GM12878 (cell line): ENCODE measurements around the gene TSPO. TPM values are rescaled to one million over a fixed set of nuclear protein-coding genes. Genes with fewer than 3 reads are reported as not detected.

ENCODE experiments used
- ATAC-seq: fragments of 200-7000 bp; cut with Tn5 transposase; 3 replicates; pipeline ENCODE4 v1.9.1; 2020; ENCODE audit warnings: mild to moderate bottlenecking, moderate library complexity
- BruUV-seq: library from RNA; stranded (reverse); fragments of 400-500 nt; replicated peaks from 2 replicates; lab custom pipeline; 2021; lab: Mats Ljungman, UMichigan
- CTCF ChIA-PET: fragments of 300-600 bp; sonication (Branson Sonifier 250); formaldehyde crosslinking; extraction: SDS; loops from one replicate; lab custom pipeline; 2021; ENCODE audit warnings: inconsistent platforms; lab: Yijun Ruan, JAX
- POLR2A ChIA-PET: fragments of 350-600 bp; formaldehyde crosslinking; extraction: SDS; loops from one replicate; lab custom pipeline; 2021; ENCODE audit warnings: inconsistent platforms; lab: Charles Lee
- RAD21 ChIA-PET: fragments of 300-600 bp; sonication (Branson Sonifier 250); formaldehyde crosslinking; loops from one replicate; lab custom pipeline; 2023; ENCODE audit warnings: antibody characterized with exemption; ENCODE audit not compliant: unreplicated experiment; lab: Charles Lee
- SMC1A ChIA-PET: fragments of 300-600 bp; sonication (Branson Sonifier 250); formaldehyde crosslinking; loops from one replicate; lab custom pipeline; 2023; ENCODE audit not compliant: unreplicated experiment, uncharacterized antibody; lab: Charles Lee
- DNase-seq: peaks from one replicate; pipeline ENCODE4 v3.0.0-alpha.2; 2011; ENCODE audit warnings: low read depth, low spot score
- FAIRE-seq: peaks from 3 replicates; lab custom pipeline; 2011; peaks lifted over from hg19 to GRCh38; lab: Jason Lieb, UNC
- H2AFZ ChIP-seq: 2 replicates; pipeline ENCODE4 v1.6.0; 2011; ENCODE audit warnings: low read depth, low read length, control low read depth; ENCODE audit not compliant: control insufficient read depth
- H3K27ac ChIP-seq: 2 replicates; pipeline ENCODE4 v1.5.1; 2011; ENCODE audit warnings: control low read depth; ENCODE audit not compliant: control insufficient read depth, insufficient read depth
- H3K27me3 ChIP-seq, 2 experiments: replicated peaks in 1 of 2; 2 replicates each; pipeline versions ENCODE4 v1.6.0 to v1.6.1; 2011; ENCODE audit warnings: low read length in 1 of 2; ENCODE audit not compliant: control insufficient read depth in 2 of 2, insufficient read depth in 2 of 2
- H3K36me3 ChIP-seq, 2 experiments: 2 replicates each; pipeline ENCODE4 v1.5.1; 2011; ENCODE audit warnings: low read length in 1 of 2; ENCODE audit not compliant: control insufficient read depth in 2 of 2, insufficient read depth in 2 of 2
- H3K4me1 ChIP-seq: 2 replicates; pipeline ENCODE4 v1.6.1; 2011; ENCODE audit warnings: mild to moderate bottlenecking, low read length, moderate library complexity, mixed read lengths; ENCODE audit not compliant: control insufficient read depth, insufficient read depth
- H3K4me2 ChIP-seq: 2 replicates; pipeline ENCODE4 v1.6.0; 2011; ENCODE audit warnings: control low read depth; ENCODE audit not compliant: control insufficient read depth, insufficient read depth
- H3K4me3 ChIP-seq: fragments of 200-600 bp; sonication (generic); 2 replicates; pipeline ENCODE4 v1.5.1; 2016
- H3K79me2 ChIP-seq: 2 replicates; pipeline ENCODE4 v1.6.0; 2011; ENCODE audit warnings: low read length; ENCODE audit not compliant: control insufficient read depth, insufficient read depth
- H3K9ac ChIP-seq: 2 replicates; pipeline ENCODE4 v1.8.0; 2011; ENCODE audit warnings: low read length, control low read depth, mixed read lengths; ENCODE audit not compliant: control insufficient read depth, insufficient read depth
- H3K9me3 ChIP-seq: replicated peaks from 3 replicates; pipeline ENCODE4 v1.5.1; 2011; ENCODE audit warnings: mild to moderate bottlenecking, low read length; ENCODE audit not compliant: control insufficient read depth, insufficient read depth
- H4K20me1 ChIP-seq: 2 replicates; pipeline ENCODE4 v1.6.0; 2011; ENCODE audit not compliant: control insufficient read depth, insufficient read depth
- BHLHE40 ChIP-seq, 2 experiments: fragments of 450-650 bp in 1 of 2; IDR thresholded peaks; 2 replicates each; pipeline ENCODE4 v1.6.1; 2011 to 2017; ENCODE audit warnings: low read depth in 2 of 2, borderline replicate concordance in 1 of 2, improper control_type of control experiment in 1 of 2, low read length in 1 of 2, mild to moderate bottlenecking in 1 of 2
- CHD1 ChIP-seq: IDR thresholded peaks from 2 replicates; pipeline ENCODE4 v1.6.1; 2012; ENCODE audit warnings: low read depth, low read length, improper control_type of control experiment
- E2F8 ChIP-seq: fragments of 450-650 bp; IDR thresholded peaks from 2 replicates; pipeline ENCODE4 v1.6.1; 2018; ENCODE audit warnings: mild to moderate bottlenecking, low read depth, moderate library complexity; ENCODE audit not compliant: partially characterized antibody
- JUND ChIP-seq: IDR thresholded peaks from 2 replicates; pipeline ENCODE4 v1.6.1; 2012; ENCODE audit warnings: low read depth, mild to moderate bottlenecking, low read length, improper control_type of control experiment, moderate library complexity
- SIN3A ChIP-seq: IDR thresholded peaks from 2 replicates; pipeline ENCODE4 v1.6.1; 2012; ENCODE audit warnings: low read depth, low read length, improper control_type of control experiment
- SMARCA5 ChIP-seq: fragments of 450-650 bp; IDR thresholded peaks from 2 replicates; pipeline ENCODE4 v1.6.1; 2017; ENCODE audit warnings: mild to moderate bottlenecking
- TARDBP ChIP-seq: IDR thresholded peaks from 2 replicates; pipeline ENCODE4 v1.6.1; 2016; ENCODE audit warnings: borderline replicate concordance
- YBX1 ChIP-seq: fragments of 450-650 bp; IDR thresholded peaks from 2 replicates; pipeline ENCODE4 v1.6.1; 2016; ENCODE audit warnings: antibody characterized with exemption
- ZNF24 ChIP-seq: fragments of 450-650 bp; IDR thresholded peaks from 2 replicates; pipeline ENCODE4 v1.6.1; 2017; ENCODE audit warnings: antibody characterized with exemption, mild to moderate bottlenecking
- WGBS: methylation state at CpG from one replicate; pipeline ENCODE4 v1.1.6; 2016; ENCODE audit warnings: low lambda C conversion rate; ENCODE audit not compliant: insufficient replicate concordance, insufficient coverage; ENCODE audit errors: missing lambda C conversion rate; 5-methylcytosine and 5-hydroxymethylcytosine counted together
- in situ Hi-C: fragments of 300-500 bp; cut with MboI; formaldehyde crosslinking; loops from 9 replicates; pipeline ENCODE4 v1.14.3; 2018; ENCODE audit warnings: mixed read lengths
- intact Hi-C: fragments of 100-400 bp; cut with micrococcal nuclease; formaldehyde crosslinking; loops from one replicate; pipeline ENCODE4 v1.14.2; 2022; ENCODE audit not compliant: unreplicated experiment
- polyA plus RNA-seq, 11 experiments: library from polyadenylated mRNA; depleted of rRNA in 4 of 11; unstranded in 6 of 11; stranded (reverse) in 5 of 11; fragments of >200 nt; fragmentation: Nextera tagmentation in 4 of 11; fragmentation: Illumina TruSeq in 1 of 11; extraction: Ambion mirVana in 4 of 11; extraction: Trizol in 1 of 11; gene quantifications; 1 replicate in 1 of 11; 2 replicates in 10 of 11; pipeline versions ENCODE4 v1.2.1 to v1.2.3, GENCODE V29; 2011 to 2016; ENCODE audit warnings: inconsistent platforms in 2 of 11, missing spikeins in 2 of 11, low read depth in 1 of 11
- total RNA-seq, 4 experiments: library from RNA; depleted of rRNA in 3 of 4; stranded (reverse); fragments of >200 nt in 3 of 4; fragmentation: Illumina TruSeq in 1 of 4; extraction: Trizol in 1 of 4; gene quantifications; 2 replicates each; pipeline versions ENCODE4 v1.2.1 to v1.2.3, GENCODE V29; 2013 to 2021

The TSPO gene
- total and polyA plus RNA-seq, 10 of the 15 experiments (the other 5 are each of a cell fraction or from before 2014, with no cell fraction given) = 1.4 to 50.5 (median 18.8) TPM

GRCh38 chr22:43202756-43203410 is 51.5 kb downstream of the TSPO start (continued):
- TF ChIP-seq BHLHE40 (IDR thresholded peaks at IDR 0.05; ENCODE audit: borderline replicate concordance in 1 of 2, low read depth in 2 of 2, low read length in 1 of 2) = no peak
- TF ChIP-seq E2F8 = no peak
- TF ChIP-seq YBX1 = no peak
- TF ChIP-seq ZNF24 = no peak

- FAIRE-seq (no peak), ATAC-seq (no peak), DNase-seq (no peak)
- RAD21 ChIA-PET = no interaction called here
- no peak for TF ChIP-seq SIN3A
- TF ChIP-seq SMARCA5 = no peak
- no peak for TF ChIP-seq TARDBP
- TF ChIP-seq JUND = no peak
- no peak for TF ChIP-seq CHD1
- Histone ChIP-seq H3K36me3 (no peaks in the 10 kb centered on the region), H4K20me1 (no peaks in the 10 kb centered on the region), H2AFZ (no peak overlapping the region), H3K4me2 (no peak overlapping the region), H3K4me3 (no peak overlapping the region), H3K4me1 (no peaks in the 10 kb centered on the region), H3K27me3 (peaks cover 0 to 2% of the 10 kb centered on the region in 2 experiments; a peak in 2 of 4 replicates), H3K79me2 (no peaks in the 10 kb centered on the region), H3K27ac (no peak overlapping the region), H3K9me3 (no peaks in the 10 kb centered on the region), H3K9ac (no peak overlapping the region)
- in situ Hi-C loops = no loop called here
- 65% methylated on average over 17 of the region's 20 CpGs for WGBS
- SMC1A ChIA-PET = no interaction called here
- CTCF ChIA-PET = no interaction called here
- intact Hi-C loops = no loop called here
- no TSS peak for BruUV-seq
- POLR2A ChIA-PET = no interaction called here
These were observed 52.2 kb downstream of the TSPO start for GRCh38 chr22:43203471-43203981.
